Panc1 (cell line): ENCODE results near the gene AIG1. TPM values are rescaled to one million over a fixed set of nuclear protein-coding genes. Genes with fewer than 3 reads are reported as not detected.

ENCODE experiments used
- ATAC-seq: fragments of 200-7000 bp; cut with Tn5 transposase; 2 replicates; pipeline ENCODE4 v1.9.1; 2020; ENCODE audit warnings: mild to moderate bottlenecking, moderate library complexity
- BruUV-seq: library from RNA; stranded (reverse); fragments of 400-500 nt; replicated peaks from 2 replicates; lab custom pipeline; 2021; lab: Mats Ljungman, UMichigan
- CTCF ChIA-PET: fragments of 300-600 bp; sonication (Branson Sonifier 250); formaldehyde crosslinking; loops from one replicate; lab custom pipeline; 2022; ENCODE audit warnings: antibody characterized with exemption; lab: Charles Lee
- POLR2A ChIA-PET: fragments of 300-600 bp; sonication (Branson Sonifier 250); formaldehyde crosslinking; loops from one replicate; lab custom pipeline; 2022; ENCODE audit warnings: antibody characterized with exemption; lab: Charles Lee
- DNase-seq: peaks from one replicate; pipeline ENCODE4 v3.0.0-alpha.2; 2010; ENCODE audit warnings: low read depth, low spot score
- H3K27ac ChIP-seq: 2 replicates; pipeline ENCODE4 v1.5.1; 2011; ENCODE audit warnings: mild to moderate bottlenecking, low read length, inconsistent platforms
- H3K27me3 ChIP-seq: fragments of 200-500 bp; sonication (Bioruptor generic); 2 replicates; pipeline ENCODE4 v1.6.0; 2014; ENCODE audit warnings: low read length, inconsistent platforms; ENCODE audit not compliant: control insufficient read depth, insufficient read depth
- H3K36me3 ChIP-seq: fragments of 200-500 bp; sonication (Bioruptor generic); 2 replicates; pipeline ENCODE4 v1.5.1; 2014; ENCODE audit warnings: inconsistent platforms, mild to moderate bottlenecking, low read length, moderate library complexity; ENCODE audit not compliant: control insufficient read depth, insufficient read depth
- H3K4me1 ChIP-seq: 2 replicates; pipeline ENCODE4 v1.5.1; 2011; ENCODE audit warnings: inconsistent platforms, mild to moderate bottlenecking, low read length, moderate library complexity; ENCODE audit not compliant: control insufficient read depth, insufficient read depth
- H3K4me3 ChIP-seq, 2 experiments: 2 replicates each; pipeline ENCODE4 v1.5.1; 2011 to 2012; ENCODE audit warnings: low read depth in 2 of 2, low read length in 2 of 2, mild to moderate bottlenecking in 2 of 2, inconsistent platforms in 1 of 2, moderate library complexity in 1 of 2
- H3K9me3 ChIP-seq: fragments of 200-500 bp; sonication (Bioruptor generic); 2 replicates; pipeline ENCODE4 v1.5.1; 2014; ENCODE audit warnings: low read depth, mild to moderate bottlenecking, inconsistent platforms, low read length, moderate library complexity; ENCODE audit not compliant: control insufficient read depth, insufficient read depth
- CTCF ChIP-seq: fragments of 450-650 bp; IDR thresholded peaks from 2 replicates; pipeline ENCODE4 v1.5.1; 2017; ENCODE audit warnings: mild to moderate bottlenecking
- POLR2AphosphoS5 ChIP-seq: IDR thresholded peaks from 2 replicates; pipeline ENCODE4 v1.6.1; 2012; ENCODE audit warnings: mild to moderate bottlenecking, low read depth, low read length, moderate library complexity
- SIN3A ChIP-seq: IDR thresholded peaks from 2 replicates; pipeline ENCODE4 v1.6.1; 2012; ENCODE audit warnings: low read depth, mild to moderate bottlenecking, low read length, moderate library complexity, borderline replicate concordance; ENCODE audit not compliant: insufficient read depth
- TCF7L2 ChIP-seq: IDR thresholded peaks from 2 replicates; pipeline ENCODE4 v1.6.1; 2011; ENCODE audit warnings: mild to moderate bottlenecking, low read depth, low read length, inconsistent platforms
- in situ Hi-C: cut with HindIII; loops from 2 replicates; pipeline ENCODE4 v1.10.0; 2016; ENCODE audit warnings: low sequenced_read_pairs, low pct_unique_long_range_greater_than_20kb
- intact Hi-C: fragments of 100-400 bp; cut with micrococcal nuclease; formaldehyde crosslinking; loops from one replicate; pipeline ENCODE4 v1.10.0; 2022; ENCODE audit not compliant: unreplicated experiment
- total RNA-seq: library from RNA; stranded (reverse); gene quantifications from one replicate; pipeline ENCODE4 v1.2.1, GENCODE V29; 2021; ENCODE audit not compliant: unreplicated experiment
- TF ChIP-seq, protein P1 (sequence below), 2 experiments: IDR thresholded peaks; 2 replicates each; pipeline ENCODE4 v1.6.1; 2011 to 2012; ENCODE audit warnings: low read depth in 2 of 2, control low read depth in 1 of 2, low read length in 1 of 2, mild to moderate bottlenecking in 1 of 2, moderate library complexity in 1 of 2; ENCODE audit not compliant: insufficient read depth in 1 of 2

AIG1 gene
- total RNA-seq, 1 experiment from 2014 or later: 23.9 TPM

GRCh38 chr6:143103916-143104315 lies 43.2 kb downstream of the AIG1 start:
- no peak for ATAC-seq
- TF ChIP-seq TCF7L2: no peak
- TF ChIP-seq, protein P1, sequence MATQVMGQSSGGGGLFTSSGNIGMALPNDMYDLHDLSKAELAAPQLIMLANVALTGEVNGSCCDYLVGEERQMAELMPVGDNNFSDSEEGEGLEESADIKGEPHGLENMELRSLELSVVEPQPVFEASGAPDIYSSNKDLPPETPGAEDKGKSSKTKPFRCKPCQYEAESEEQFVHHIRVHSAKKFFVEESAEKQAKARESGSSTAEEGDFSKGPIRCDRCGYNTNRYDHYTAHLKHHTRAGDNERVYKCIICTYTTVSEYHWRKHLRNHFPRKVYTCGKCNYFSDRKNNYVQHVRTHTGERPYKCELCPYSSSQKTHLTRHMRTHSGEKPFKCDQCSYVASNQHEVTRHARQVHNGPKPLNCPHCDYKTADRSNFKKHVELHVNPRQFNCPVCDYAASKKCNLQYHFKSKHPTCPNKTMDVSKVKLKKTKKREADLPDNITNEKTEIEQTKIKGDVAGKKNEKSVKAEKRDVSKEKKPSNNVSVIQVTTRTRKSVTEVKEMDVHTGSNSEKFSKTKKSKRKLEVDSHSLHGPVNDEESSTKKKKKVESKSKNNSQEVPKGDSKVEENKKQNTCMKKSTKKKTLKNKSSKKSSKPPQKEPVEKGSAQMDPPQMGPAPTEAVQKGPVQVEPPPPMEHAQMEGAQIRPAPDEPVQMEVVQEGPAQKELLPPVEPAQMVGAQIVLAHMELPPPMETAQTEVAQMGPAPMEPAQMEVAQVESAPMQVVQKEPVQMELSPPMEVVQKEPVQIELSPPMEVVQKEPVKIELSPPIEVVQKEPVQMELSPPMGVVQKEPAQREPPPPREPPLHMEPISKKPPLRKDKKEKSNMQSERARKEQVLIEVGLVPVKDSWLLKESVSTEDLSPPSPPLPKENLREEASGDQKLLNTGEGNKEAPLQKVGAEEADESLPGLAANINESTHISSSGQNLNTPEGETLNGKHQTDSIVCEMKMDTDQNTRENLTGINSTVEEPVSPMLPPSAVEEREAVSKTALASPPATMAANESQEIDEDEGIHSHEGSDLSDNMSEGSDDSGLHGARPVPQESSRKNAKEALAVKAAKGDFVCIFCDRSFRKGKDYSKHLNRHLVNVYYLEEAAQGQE (IDR thresholded peaks at IDR 0.05; ENCODE audit: insufficient read depth in 1 of 2, low read depth in 2 of 2, low read length in 1 of 2): no peak
- no peak for TF ChIP-seq CTCF
- no peak for TF ChIP-seq POLR2AphosphoS5
- TF ChIP-seq SIN3A: no peak
- no peak overlapping the region for H3K4me3 ChIP-seq
- in situ Hi-C loops (no loop called here), intact Hi-C loops (no loop called here)
- no peak overlapping the region for H3K27ac ChIP-seq
- ChIA-PET POLR2A (no interaction called here), CTCF (no interaction called here)
- H3K9me3 ChIP-seq: no peaks in the 10 kb centered on the region
- no peaks in the 10 kb centered on the region for H3K27me3 ChIP-seq
- no peak for DNase-seq
- BruUV-seq: no TSS peak
- H3K4me1 ChIP-seq: no peaks in the 10 kb centered on the region
- no peaks in the 10 kb centered on the region for H3K36me3 ChIP-seq

- Histone ChIP-seq H3K27ac (no peak overlapping the region), H3K27me3 (no peaks in the 10 kb centered on the region), H3K36me3 (no peaks in the 10 kb centered on the region), H3K4me3 (no peak overlapping the region), H3K4me1 (no peaks in the 10 kb centered on the region), H3K9me3 (no peaks in the 10 kb centered on the region)
- CTCF ChIA-PET: no interaction called here
- ATAC-seq (no peak), DNase-seq (no peak)
- TF ChIP-seq POLR2AphosphoS5: no peak
- no peak for TF ChIP-seq SIN3A
- TF ChIP-seq TCF7L2: no peak
- TF ChIP-seq CTCF: no peak
- TF ChIP-seq, protein P1 (IDR thresholded peaks at IDR 0.05; ENCODE audit: insufficient read depth in 1 of 2, low read depth in 2 of 2, low read length in 1 of 2): no peak
- in situ Hi-C loops: no loop called here
- POLR2A ChIA-PET: no interaction called here
- intact Hi-C loops: no loop called here
- BruUV-seq: no TSS peak
Observed at GRCh38 chr6:143107440-143107839, 46.8 kb downstream of the AIG1 start.
